Endothelial cell of umbilical vein (primary cell): Measurements from ENCODE around the gene MIB1. TPM values are rescaled to one million over a fixed set of nuclear protein-coding genes. Genes with fewer than 3 reads are reported as not detected.

ENCODE experiments used
- BruUV-seq: library from RNA; stranded (reverse); fragments of 400-500 nt; replicated peaks from 2 replicates; lab custom pipeline; 2021; lab: Mats Ljungman, UMichigan
- CTCF ChIA-PET: fragments of 300-600, 350-600 bp; sonication (Branson Sonifier 250); formaldehyde crosslinking; loops from one replicate; lab custom pipeline; 2021; ENCODE audit warnings: antibody characterized with exemption, inconsistent platforms; lab: Charles Lee
- POLR2A ChIA-PET: fragments of 300-600, 350-600 bp; sonication (Branson Sonifier 250); formaldehyde crosslinking; loops from one replicate; lab custom pipeline; 2021; ENCODE audit warnings: antibody characterized with exemption, inconsistent platforms; lab: Charles Lee
- DNase-seq: peaks from one replicate; pipeline ENCODE4 v3.0.0-alpha.2; 2011; ENCODE audit warnings: low read depth, low spot score
- FAIRE-seq: peaks from 2 replicates; lab custom pipeline; 2011; peaks lifted over from hg19 to GRCh38; lab: Jason Lieb, UNC
- H2AFZ ChIP-seq: 2 replicates; pipeline ENCODE4 v1.6.0; 2012; ENCODE audit warnings: low read depth, low read length, control low read depth, inconsistent platforms
- H3K27ac ChIP-seq: 2 replicates; pipeline ENCODE4 v1.5.1; 2011; ENCODE audit warnings: low read depth, mild to moderate bottlenecking, control low read depth, low read length, moderate library complexity; ENCODE audit not compliant: insufficient read depth
- H3K27me3 ChIP-seq, 2 experiments: 2 replicates each; pipeline versions ENCODE4 v1.6.0 to v1.6.1; 2011; ENCODE audit warnings: low read length in 2 of 2, mixed read lengths in 1 of 2; ENCODE audit not compliant: control insufficient read depth in 2 of 2, insufficient read depth in 2 of 2
- H3K36me3 ChIP-seq, 2 experiments: 2 replicates in 1 of 2; 3 replicates in 1 of 2; pipeline ENCODE4 v1.5.1; 2011; ENCODE audit warnings: low read length in 2 of 2, mild to moderate bottlenecking in 1 of 2, moderate library complexity in 1 of 2; ENCODE audit not compliant: control insufficient read depth in 2 of 2, insufficient read depth in 2 of 2; ENCODE audit errors: extremely low read depth in 1 of 2
- H3K4me1 ChIP-seq: 3 replicates; pipeline ENCODE4 v1.5.1; 2011; ENCODE audit warnings: mild to moderate bottlenecking, low read length; ENCODE audit not compliant: control insufficient read depth, insufficient read depth; ENCODE audit errors: extremely low read depth
- H3K4me2 ChIP-seq: 2 replicates; pipeline ENCODE4 v1.6.1; 2011; ENCODE audit warnings: low read length, control low read depth, mixed read lengths; ENCODE audit not compliant: insufficient read depth
- H3K4me3 ChIP-seq, 3 experiments: fragments of 200-600 bp in 1 of 3; sonication (generic), shearing (Covaris generic) in 1 of 3; replicated peaks in 1 of 3; 2 replicates each; pipeline ENCODE4 v1.5.1; 2011 to 2016; ENCODE audit warnings: control low read depth in 3 of 3, low read length in 3 of 3, mild to moderate bottlenecking in 2 of 3, inconsistent platforms in 1 of 3, low read depth in 1 of 3, moderate library complexity in 1 of 3; ENCODE audit not compliant: insufficient read depth in 1 of 3
- H3K79me2 ChIP-seq: 2 replicates; pipeline ENCODE4 v1.6.0; 2012; ENCODE audit warnings: low read length, inconsistent platforms; ENCODE audit not compliant: control insufficient read depth, insufficient read depth
- H3K9ac ChIP-seq: replicated peaks from 2 replicates; pipeline ENCODE3; 2011; ENCODE audit warnings: low read length, control low read depth; ENCODE audit not compliant: insufficient read depth; ENCODE audit errors: extremely low read depth
- H3K9me1 ChIP-seq: replicated peaks from 3 replicates; pipeline ENCODE4 v1.6.0; 2011; ENCODE audit warnings: mild to moderate bottlenecking, low read length; ENCODE audit not compliant: control insufficient read depth, insufficient read depth; ENCODE audit errors: extremely low read depth
- H3K9me3 ChIP-seq: replicated peaks from 2 replicates; pipeline ENCODE4 v1.5.1; 2012; ENCODE audit warnings: low read length, inconsistent platforms; ENCODE audit not compliant: control insufficient read depth, insufficient read depth
- H4K20me1 ChIP-seq: replicated peaks from 2 replicates; pipeline ENCODE3; 2011; ENCODE audit warnings: mild to moderate bottlenecking, low read length; ENCODE audit not compliant: control insufficient read depth, insufficient read depth; ENCODE audit errors: extremely low read depth
- CTCF ChIP-seq, 2 donors: IDR thresholded peaks; 1 replicate in 1 of 2; 2 replicates in 1 of 2; pipeline ENCODE4 v1.5.1; 2011; ENCODE audit warnings: low read length in 2 of 2, mild to moderate bottlenecking in 2 of 2, moderate library complexity in 2 of 2, control low read depth in 1 of 2, inconsistent platforms in 1 of 2, low read depth in 1 of 2; ENCODE audit not compliant: insufficient read depth in 1 of 2; ENCODE audit errors: extremely low read depth in 1 of 2
- EZH2 ChIP-seq: IDR thresholded peaks from 2 replicates; pipeline ENCODE4 v1.6.1; 2012; ENCODE audit warnings: borderline replicate concordance, low read depth, mild to moderate bottlenecking, moderate library complexity, low read length, inconsistent platforms; ENCODE audit not compliant: severe bottlenecking
- FOS ChIP-seq: IDR thresholded peaks from 2 replicates; pipeline ENCODE4 v1.6.1; 2011; ENCODE audit warnings: mild to moderate bottlenecking, low read length, moderate library complexity, borderline replicate concordance; ENCODE audit not compliant: insufficient read depth
- GATA2 ChIP-seq: IDR thresholded peaks from 2 replicates; pipeline ENCODE4 v1.7.0; 2011; ENCODE audit warnings: low read depth, mild to moderate bottlenecking, moderate library complexity, mixed read lengths, low read length; ENCODE audit not compliant: insufficient read length, insufficient read depth
- MAX ChIP-seq: IDR thresholded peaks from 2 replicates; pipeline ENCODE4 v1.6.1; 2011; ENCODE audit not compliant: insufficient read depth, insufficient read length
- MYC ChIP-seq: IDR thresholded peaks from one replicate; pipeline ENCODE4 v1.6.1; 2011; ENCODE audit warnings: mild to moderate bottlenecking, low read depth, low read length
- POLR2A ChIP-seq: IDR thresholded peaks from 2 replicates; pipeline ENCODE4 v1.6.1; 2012; ENCODE audit warnings: low read depth, mild to moderate bottlenecking, control low read depth, low read length
- POLR2AphosphoS5 ChIP-seq: IDR thresholded peaks from 2 replicates; pipeline ENCODE4 v1.6.1; 2012; ENCODE audit warnings: low read depth, mild to moderate bottlenecking, control low read depth, low read length, moderate library complexity; ENCODE audit not compliant: insufficient read depth
- dilution Hi-C: fragments of 300-500 bp; cut with MboI; formaldehyde crosslinking; loops from one replicate; pipeline ENCODE4 v1.15.0; 2019; ENCODE audit warnings: low sequenced_read_pairs; ENCODE audit not compliant: extremely low pct_ligation_motif_present
- intact Hi-C: fragments of 100-400 bp; cut with micrococcal nuclease; formaldehyde crosslinking; loops from one replicate; pipeline ENCODE4 v1.10.0; 2022
- polyA plus RNA-seq, 4 experiments: library from polyadenylated mRNA; depleted of rRNA in 3 of 4; stranded (reverse) in 3 of 4; unstranded in 1 of 4; fragments of >200 nt; gene quantifications; 2 replicates each; pipeline versions ENCODE4 v1.2.1 to v1.2.3, GENCODE V29; 2011 to 2012; ENCODE audit warnings: missing spikeins in 1 of 4
- total RNA-seq: library from RNA; stranded (reverse); gene quantifications from 2 replicates; pipeline ENCODE4 v1.2.3, GENCODE V29; 2021

Gene MIB1
- total and polyA plus RNA-seq, 2 donors (not counting 3 experiments of a cell fraction or from before 2014, with no cell fraction given) = 6.3 to 37.5 TPM

- Histone ChIP-seq H3K79me2 (no peaks in the 10 kb centered on the region), H4K20me1 (no peaks in the 10 kb centered on the region), H3K9me3 (no peaks in the 10 kb centered on the region), H3K4me2 (no peak overlapping the region), H3K4me3 (no peak overlapping the region), H2AFZ (no peak overlapping the region), H3K9me1 (no peaks in the 10 kb centered on the region), H3K9ac (no peak overlapping the region), H3K27me3 (peaks cover 0 to 6% of the 10 kb centered on the region in 2 experiments), H3K27ac (no peak overlapping the region), H3K36me3 (no peaks in the 10 kb centered on the region), H3K4me1 (no peaks in the 10 kb centered on the region)
- intact Hi-C loops = no loop called here
- FAIRE-seq = no peak
- DNase-seq = no peak
- no peak for TF ChIP-seq MYC
- TF ChIP-seq POLR2A = no peak
- no peak for TF ChIP-seq POLR2AphosphoS5
- dilution Hi-C loops = no loop called here
- POLR2A ChIA-PET = no interaction called here
- CTCF ChIA-PET = interaction anchor here (2.5 kb wide), 1 partner anchor 51 kb away, joined by 15 read pairs; no protein-coding TSS in a partner anchor
- BruUV-seq = no TSS peak
These were observed 164.3 kb downstream of the MIB1 start for GRCh38 chr18:21904856-21905255.

- Histone ChIP-seq H2AFZ (no peak overlapping the region), H4K20me1 (no peaks in the 10 kb centered on the region), H3K9me3 (no peaks in the 10 kb centered on the region), H3K4me2 (no peak overlapping the region), H3K27ac (no peak overlapping the region), H3K4me3 (no peak overlapping the region), H3K4me1 (no peaks in the 10 kb centered on the region), H3K9ac (no peak overlapping the region), H3K9me1 (no peaks in the 10 kb centered on the region), H3K36me3 (no peaks in the 10 kb centered on the region), H3K27me3 (peaks cover 4 to 9% of the 10 kb centered on the region in 2 experiments), H3K79me2 (no peaks in the 10 kb centered on the region)
- intact Hi-C loops (no loop called here), dilution Hi-C loops (no loop called here)
- DNase-seq = no peak
- FAIRE-seq = no peak
- POLR2A ChIA-PET = no interaction called here
- CTCF ChIA-PET = interaction anchor here (1.0 to 1.5 kb wide), 2 partner anchors 9 to 49 kb away, joined by 3 to 6 read pairs; no protein-coding TSS in a partner anchor
- TF ChIP-seq GATA2 (no peak), FOS (no peak), POLR2AphosphoS5 (no peak), POLR2A (no peak), MAX (no peak), CTCF (IDR thresholded peaks at IDR 0.05; ENCODE audit: extremely low read depth in 1 of 2, insufficient read depth in 1 of 2, low read depth in 1 of 2, low read length in 2 of 2) (no peak), EZH2 (no peak)
- no TSS peak for BruUV-seq
These were observed 166.9 kb downstream of the MIB1 start for GRCh38 chr18:21907451-21907850.
